Ovary (tissue), 9 donors: Measurements from ENCODE around the gene ODC1. TPM values are rescaled to one million over a fixed set of nuclear protein-coding genes. Genes with fewer than 3 reads are reported as not detected.

Experiments used
- DNase-seq, 5 donors: peaks; one replicate each; pipeline ENCODE4 v3.0.0-alpha.2; 2019 to 2020
- H3K27ac ChIP-seq, 2 donors: fragments of 200-600 bp; one replicate each; pipeline versions ENCODE4 v1.5.1 to v1.8.0; 2019 to 2022
- H3K27me3 ChIP-seq: fragments of 200-600 bp; one replicate; pipeline ENCODE4 v1.8.0; 2022
- H3K36me3 ChIP-seq: fragments of 200-600 bp; sonication (generic); one replicate; pipeline ENCODE4 v1.5.1; 2019
- H3K4me1 ChIP-seq: one replicate; pipeline ENCODE4 v1.8.1; 2013; ENCODE audit warnings: mild to moderate bottlenecking, moderate library complexity; ENCODE audit not compliant: insufficient read depth
- H3K4me3 ChIP-seq: fragments of 200-600 bp; sonication (generic); one replicate; pipeline ENCODE4 v1.5.1; 2017
- H3K9me3 ChIP-seq, 2 donors: fragments of 200-600 bp in 1 of 2; sonication (generic) in 1 of 2; one replicate each; pipeline versions ENCODE4 v1.5.1 to v1.8.1; 2013 to 2019; ENCODE audit warnings: mild to moderate bottlenecking in 1 of 2, moderate library complexity in 1 of 2
- EP300 ChIP-seq: sonication (generic); formaldehyde crosslinking; IDR thresholded peaks from one replicate; pipeline ENCODE4 v1.6.1; 2017; ENCODE audit warnings: antibody characterized with exemption
- POLR2A ChIP-seq: fragments of 450-650 bp; IDR thresholded peaks from one replicate; pipeline ENCODE4 v1.6.1; 2017; ENCODE audit warnings: antibody characterized with exemption, mild to moderate bottlenecking, moderate library complexity
- WGBS, 3 donors: extraction: QIAGEN DNeasy Blood & Tissue Kit in 1 of 3; methylation state at CpG; one replicate each; pipeline versions ENCODE4 v1.1.5 to v1.1.7; 2013 to 2017; 5-methylcytosine and 5-hydroxymethylcytosine counted together
- intact Hi-C, 4 donors: fragments of 100-400 bp; cut with DNase I; formaldehyde crosslinking; loops; one replicate each; pipeline versions ENCODE4 v1.11.0 to v1.15.1; 2022 to 2023
- polyA plus RNA-seq, 2 donors: library from polyadenylated mRNA; stranded (reverse); fragments of 200-250 nt in 1 of 2; fragments of 350-450 nt in 1 of 2; fragmentation: Illumina TruSeq in 1 of 2; extraction: RNeasy Lipid Tissue Mini Kit (QIAGEN cat#74804) in 1 of 2; gene quantifications; one replicate each; pipeline ENCODE4 v1.2.3, GENCODE V29; 2013 to 2014
- total RNA-seq, 7 donors: library from RNA; depleted of rRNA in 2 of 7; stranded (reverse); fragments of >200 nt in 2 of 7; fragmentation: NEBNext Ultra II Directional in 3 of 7; extraction: Animal tissue kit (Norgen Biotek cat#: 25700) in 3 of 7; gene quantifications; one replicate each; pipeline versions ENCODE4 v1.1.0 to v1.2.4, GENCODE V29; 2016 to 2023
- TF ChIP-seq, protein P1 (sequence below), 3 donors: fragments of 450-650 bp in 2 of 3; fragments of 200-600 bp in 1 of 3; IDR thresholded peaks; one replicate each; pipeline versions ENCODE4 v1.5.1 to v1.8.0; 2016 to 2022; ENCODE audit warnings: antibody characterized with exemption in 3 of 3, mild to moderate bottlenecking in 1 of 3
- donor health status: DM: no; HTN: no; CAD: no; lungs with moderate emphysema.
- donor health status: DM: no; HTN: no; CAD: no.
- donor health status: Bipolar disorder and iron deficiency.
- donor health status: DM: yes; HTN: yes; CAD: no.
- donor health status: DM: no; HTN: no; CAD: no.
- donor health status: DM: yes; HTN: yes; CAD: no.

Gene ODC1
- total and polyA plus RNA-seq, 9 donors, result 29.1 to 160 (median 55.7) TPM

DNA sequence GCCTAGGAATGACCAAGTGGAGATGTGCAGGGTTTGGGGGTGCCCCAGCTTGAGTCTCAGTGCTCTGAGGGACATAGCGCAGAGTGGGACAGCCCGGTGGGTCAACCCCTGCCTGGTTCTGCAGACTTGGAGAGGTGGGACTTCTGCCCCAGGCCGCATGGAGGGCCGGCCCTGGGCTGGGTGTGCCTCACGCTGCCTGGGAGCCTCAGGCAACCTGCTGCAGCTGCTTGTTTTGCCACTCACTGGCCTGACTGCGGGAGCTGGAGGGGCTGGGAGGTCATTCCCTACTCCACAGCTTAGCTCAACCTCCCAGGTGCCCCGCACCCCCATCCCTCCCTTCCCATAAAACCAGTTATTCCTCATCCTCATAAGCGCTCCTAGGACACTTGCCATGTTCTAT is 33.1 kb downstream of the ODC1 start:
- H3K9me3 ChIP-seq, result no peaks in the 10 kb centered on the region
- no peaks in the 10 kb centered on the region for H3K36me3 ChIP-seq
- peaks cover 1% of the 10 kb centered on the region for H3K4me1 ChIP-seq
- 90 to 95% (median 94%) methylated on average over 8 of the region's 8 CpGs for WGBS, 3 donors
- H3K27me3 ChIP-seq, result no peaks in the 10 kb centered on the region
- no peak overlapping the region for H3K4me3 ChIP-seq
- no peak for TF ChIP-seq POLR2A
- TF ChIP-seq EP300, result no peak
- TF ChIP-seq, protein P1, sequence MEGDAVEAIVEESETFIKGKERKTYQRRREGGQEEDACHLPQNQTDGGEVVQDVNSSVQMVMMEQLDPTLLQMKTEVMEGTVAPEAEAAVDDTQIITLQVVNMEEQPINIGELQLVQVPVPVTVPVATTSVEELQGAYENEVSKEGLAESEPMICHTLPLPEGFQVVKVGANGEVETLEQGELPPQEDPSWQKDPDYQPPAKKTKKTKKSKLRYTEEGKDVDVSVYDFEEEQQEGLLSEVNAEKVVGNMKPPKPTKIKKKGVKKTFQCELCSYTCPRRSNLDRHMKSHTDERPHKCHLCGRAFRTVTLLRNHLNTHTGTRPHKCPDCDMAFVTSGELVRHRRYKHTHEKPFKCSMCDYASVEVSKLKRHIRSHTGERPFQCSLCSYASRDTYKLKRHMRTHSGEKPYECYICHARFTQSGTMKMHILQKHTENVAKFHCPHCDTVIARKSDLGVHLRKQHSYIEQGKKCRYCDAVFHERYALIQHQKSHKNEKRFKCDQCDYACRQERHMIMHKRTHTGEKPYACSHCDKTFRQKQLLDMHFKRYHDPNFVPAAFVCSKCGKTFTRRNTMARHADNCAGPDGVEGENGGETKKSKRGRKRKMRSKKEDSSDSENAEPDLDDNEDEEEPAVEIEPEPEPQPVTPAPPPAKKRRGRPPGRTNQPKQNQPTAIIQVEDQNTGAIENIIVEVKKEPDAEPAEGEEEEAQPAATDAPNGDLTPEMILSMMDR (IDR thresholded peaks at IDR 0.05), result no peak
- no peak for DNase-seq
- intact Hi-C loops, result no loop called here
- no peak overlapping the region for H3K27ac ChIP-seq

DNA sequence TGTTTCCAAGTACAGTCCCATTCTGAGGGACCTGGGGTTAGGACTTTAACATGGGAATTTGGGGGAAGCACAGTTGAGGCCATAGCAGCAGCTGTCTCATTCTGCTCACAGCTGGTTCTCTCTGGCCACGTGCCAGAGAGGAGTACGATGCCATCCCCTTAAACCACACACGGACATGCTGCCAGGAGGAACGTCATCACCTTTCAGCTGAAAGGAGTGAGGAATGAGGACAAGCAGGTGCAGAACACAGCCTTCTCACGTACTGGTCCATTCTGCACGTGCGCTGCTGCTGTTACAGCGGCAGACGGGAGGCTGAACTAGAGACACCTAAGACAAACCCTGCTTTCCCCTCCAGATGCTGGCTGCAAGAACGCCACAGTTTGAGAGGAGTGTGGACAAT is 33.5 kb downstream of the ODC1 start:
- DNase-seq, result no peak
- 67 to 70% (median 68%) methylated on average over 10 of the region's 10 CpGs for WGBS, 3 donors
- Histone ChIP-seq H3K27me3 (no peaks in the 10 kb centered on the region), H3K9me3 (no peaks in the 10 kb centered on the region), H3K36me3 (no peaks in the 10 kb centered on the region), H3K4me1 (peaks cover 1% of the 10 kb centered on the region), H3K27ac (no peak overlapping the region), H3K4me3 (no peak overlapping the region)
- intact Hi-C loops, result no loop called here
- TF ChIP-seq EP300 (no peak), POLR2A (no peak)
- TF ChIP-seq, protein P1 (IDR thresholded peaks at IDR 0.05), result no peak

DNA sequence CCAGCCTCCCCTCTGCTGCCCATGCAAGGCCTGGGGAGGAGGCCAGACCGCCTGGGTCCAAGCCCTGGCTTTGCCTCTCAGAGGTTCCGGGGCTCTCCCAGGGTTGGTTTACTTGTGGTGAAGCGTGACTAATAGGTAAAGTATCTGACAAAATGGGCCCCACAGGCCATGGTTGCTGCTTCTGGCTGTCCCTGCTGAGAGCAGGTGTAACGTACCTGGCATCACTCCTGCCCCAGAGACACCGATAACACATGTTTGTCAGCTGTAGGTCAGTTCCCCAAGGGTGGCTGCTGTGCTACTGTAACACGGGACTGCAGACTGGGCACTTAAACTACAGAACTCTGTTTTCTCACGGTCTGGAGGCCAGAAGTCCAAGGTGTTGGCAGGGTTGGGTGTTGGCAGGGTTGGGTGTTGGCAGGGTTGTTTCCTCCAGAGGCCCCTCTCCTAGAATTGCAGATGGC is 34.1 kb downstream of the ODC1 start:
- TF ChIP-seq POLR2A (no peak), EP300 (no peak)
- TF ChIP-seq, protein P1 (IDR thresholded peaks at IDR 0.05), result no peak
- no peaks in the 10 kb centered on the region for H3K9me3 ChIP-seq
- no peak overlapping the region for H3K27ac ChIP-seq
- no peak overlapping the region for H3K4me3 ChIP-seq
- intact Hi-C loops, result no loop called here
- H3K36me3 ChIP-seq, result no peaks in the 10 kb centered on the region
- H3K27me3 ChIP-seq, result no peaks in the 10 kb centered on the region
- WGBS, 3 donors, result 87 to 91% (median 89%) methylated on average over 7 of the region's 7 CpGs
- H3K4me1 ChIP-seq, result peaks cover 1% of the 10 kb centered on the region
- no peak for DNase-seq

DNA sequence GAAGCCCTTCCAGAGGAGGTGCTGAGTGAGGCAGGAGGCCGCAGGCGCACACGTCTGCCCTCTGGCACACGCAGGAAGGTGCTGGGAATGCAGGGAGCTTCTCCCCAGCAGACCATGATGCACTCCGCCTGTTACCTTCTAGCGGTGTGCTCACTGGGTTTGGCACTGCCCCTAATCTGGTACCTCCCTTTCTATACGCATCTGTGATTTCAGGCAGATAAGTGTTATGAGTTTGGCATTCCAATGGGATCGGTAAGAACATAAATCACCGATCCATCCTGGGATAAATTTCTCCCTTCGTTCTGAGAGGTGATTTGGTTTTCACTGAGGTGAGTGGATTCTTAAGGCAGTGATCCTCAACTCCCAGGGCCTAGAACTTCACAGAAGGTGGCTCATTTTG is 34.6 kb downstream of the ODC1 start:
- no peaks in the 10 kb centered on the region for H3K36me3 ChIP-seq
- H3K27ac ChIP-seq, result no peak overlapping the region
- WGBS, 3 donors, result 92 to 95% (median 94%) methylated on average over 10 of the region's 10 CpGs
- peaks cover 1% of the 10 kb centered on the region for H3K4me1 ChIP-seq
- DNase-seq, result no peak
- no peaks in the 10 kb centered on the region for H3K9me3 ChIP-seq
- TF ChIP-seq EP300, result no peak
- TF ChIP-seq, protein P1 (IDR thresholded peaks at IDR 0.05), result no peak
- no peak for TF ChIP-seq POLR2A
- H3K27me3 ChIP-seq, result no peaks in the 10 kb centered on the region
- intact Hi-C loops, result no loop called here
- H3K4me3 ChIP-seq, result no peak overlapping the region
